ENCODE results near the gene ABHD8. TPM values are rescaled to one million over a fixed set of nuclear protein-coding genes. Genes with fewer than 3 reads are reported as not detected.
A peak's percentile ranks its signal among the peaks of the same experiment; 100 is the strongest.
"Not testable (repeated sequence)": the region's sequence is repeated elsewhere in the genome, so short reads cannot be mapped to it uniquely, and the experiment has no call there.

ABHD8 gene
- total RNA-seq, 2 donors from 2014 or later: 6.5 to 6.8 TPM

GRCh38 chr19:17289489-17289888 is 13.7 kb downstream of the ABHD8 start:
- no peaks in the 10 kb centered on the region for H3K36me3 Mint-ChIP-seq
- H3K4me1 Mint-ChIP-seq (ENCODE audit: low read depth in 2 of 2): peaks cover 0 to 4% of the 10 kb centered on the region in 2 donors
- H3K27ac Mint-ChIP-seq: no peak overlapping the region
- DNase-seq (ENCODE audit: low spot score) (no peak), ATAC-seq (peak; percentile 36 to 59)
- H3K27me3 Mint-ChIP-seq: no peaks in the 10 kb centered on the region
- H3K9me3 Mint-ChIP-seq: no peaks in the 10 kb centered on the region
- H3K4me3 Mint-ChIP-seq: no peak overlapping the region

GRCh38 chr19:17286752-17287151 is 16.5 kb downstream of the ABHD8 start:
- DNase-seq (ENCODE audit: low spot score) (no peak), ATAC-seq (no peak)
- Mint-ChIP-seq H3K4me3 (no peak overlapping the region), H3K4me1 (ENCODE audit: low read depth in 2 of 2) (peaks cover 4 to 8% of the 10 kb centered on the region in 2 donors), H3K36me3 (no peaks in the 10 kb centered on the region), H3K27me3 (peaks cover 0 to 2% of the 10 kb centered on the region in 2 donors), H3K27ac (no peak overlapping the region), H3K9me3 (no peaks in the 10 kb centered on the region)

- Mint-ChIP-seq H3K4me3 (no peak overlapping the region), H3K9me3 (no peaks in the 10 kb centered on the region), H3K27ac (no peak overlapping the region), H3K36me3 (no peaks in the 10 kb centered on the region), H3K4me1 (ENCODE audit: low read depth in 2 of 2) (peaks cover 4 to 8% of the 10 kb centered on the region in 2 donors), H3K27me3 (peaks cover 0 to 2% of the 10 kb centered on the region in 2 donors)
- ATAC-seq (no peak), DNase-seq (ENCODE audit: low spot score) (no peak)
Observed at GRCh38 chr19:17286263-17286662, 17.0 kb downstream of the ABHD8 start.

- H3K4me3 Mint-ChIP-seq: no peak overlapping the region
- DNase-seq (ENCODE audit: low spot score) (no peak), ATAC-seq (no peak)
- H3K27me3 Mint-ChIP-seq: peaks cover 0 to 2% of the 10 kb centered on the region in 2 donors
- H3K27ac Mint-ChIP-seq: no peak overlapping the region
- H3K9me3 Mint-ChIP-seq: no peaks in the 10 kb centered on the region
- H3K36me3 Mint-ChIP-seq: no peaks in the 10 kb centered on the region
- peaks cover 4 to 8% of the 10 kb centered on the region in 2 donors for H3K4me1 Mint-ChIP-seq (ENCODE audit: low read depth in 2 of 2)
Observed at GRCh38 chr19:17285415-17286135, 17.6 kb downstream of the ABHD8 start.

- Mint-ChIP-seq H3K27me3 (peaks cover 0 to 2% of the 10 kb centered on the region in 2 donors), H3K4me3 (no peak overlapping the region), H3K36me3 (no peaks in the 10 kb centered on the region), H3K27ac (no peak overlapping the region), H3K9me3 (no peaks in the 10 kb centered on the region), H3K4me1 (ENCODE audit: low read depth in 2 of 2) (peaks cover 4 to 8% of the 10 kb centered on the region in 2 donors)
- ATAC-seq (no peak), DNase-seq (ENCODE audit: low spot score) (no peak)
Observed at GRCh38 chr19:17283504-17283996, 19.7 kb downstream of the ABHD8 start.

GRCh38 chr19:17282488-17283125 is 20.6 kb downstream of the ABHD8 start:
- no peaks in the 10 kb centered on the region for H3K9me3 Mint-ChIP-seq
- peak overlapping the region in 1 of 2 donors; percentile 35 for H3K27ac Mint-ChIP-seq
- no peaks in the 10 kb centered on the region for H3K36me3 Mint-ChIP-seq
- H3K4me1 Mint-ChIP-seq (ENCODE audit: low read depth in 2 of 2): peaks cover 4 to 8% of the 10 kb centered on the region in 2 donors
- H3K27me3 Mint-ChIP-seq: peaks cover 0 to 2% of the 10 kb centered on the region in 2 donors
- ATAC-seq (peak; percentile 89 to 94), DNase-seq (ENCODE audit: low spot score) (peak; percentile 83)
- peak overlapping the region; percentile 89 for H3K4me3 Mint-ChIP-seq

GRCh38 chr19:17281391-17282304 is 21.6 kb downstream of the ABHD8 start, which contains the start of gene ANKLE1:
Gene ANKLE1 (plus strand): TSS chr19:17281901. CDS start chr19:17281921, 20 bp downstream.
- DNase-seq (ENCODE audit: low spot score): no peak
- Mint-ChIP-seq H3K4me1 (ENCODE audit: low read depth in 2 of 2) (peaks cover 4 to 8% of the 10 kb centered on the region in 2 donors), H3K9me3 (no peaks in the 10 kb centered on the region), H3K4me3 (peak within 1 kb of the TSS; percentile 89), H3K27ac (peak within 1 kb of the TSS in 1 of 2 donors; percentile 35), H3K27me3 (peaks cover 0 to 2% of the 10 kb centered on the region in 2 donors), H3K36me3 (no peaks in the 10 kb centered on the region)
- peak; percentile 43 to 64 for ATAC-seq

GRCh38 chr19:17279436-17279835 is 23.8 kb downstream of the ABHD8 start:
- Mint-ChIP-seq H3K4me1 (ENCODE audit: low read depth in 2 of 2) (peaks cover 4 to 8% of the 10 kb centered on the region in 2 donors), H3K27ac (no peak overlapping the region), H3K36me3 (no peaks in the 10 kb centered on the region), H3K4me3 (no peak overlapping the region), H3K9me3 (no peaks in the 10 kb centered on the region), H3K27me3 (peaks cover 0 to 2% of the 10 kb centered on the region in 2 donors)
- no peak for ATAC-seq
- DNase-seq (ENCODE audit: low spot score): no peak

GRCh38 chr19:17275441-17276175 is 27.6 kb downstream of the ABHD8 start:
- no peaks in the 10 kb centered on the region for H3K27me3 Mint-ChIP-seq

GRCh38 chr19:17274892-17275291 is 28.3 kb downstream of the ABHD8 start:
- H3K27me3 Mint-ChIP-seq, H3K4me3 Mint-ChIP-seq: not testable (repeated sequence)

More at GRCh38 chr19:17275441-17276175, 27.6 kb downstream of the ABHD8 start:
- DNase-seq (ENCODE audit: low spot score): no peak
- H3K4me3 Mint-ChIP-seq: no peak overlapping the region
- no peaks in the 10 kb centered on the region for H3K4me1 Mint-ChIP-seq (ENCODE audit: low read depth in 2 of 2)
- no peaks in the 10 kb centered on the region for H3K9me3 Mint-ChIP-seq
- ATAC-seq: no peak
- H3K36me3 Mint-ChIP-seq: no peaks in the 10 kb centered on the region
- H3K27ac Mint-ChIP-seq: no peak overlapping the region

GRCh38 chr19:17268754-17269153 is 34.5 kb downstream of the ABHD8 start:
- no peak for DNase-seq (ENCODE audit: low spot score)
- Mint-ChIP-seq H3K36me3 (no peaks in the 10 kb centered on the region), H3K27me3 (no peaks in the 10 kb centered on the region)

More at GRCh38 chr19:17274892-17275291, 28.3 kb downstream of the ABHD8 start:
- not testable (repeated sequence) for H3K36me3 Mint-ChIP-seq; H3K9me3 Mint-ChIP-seq; ATAC-seq; DNase-seq (ENCODE audit: low spot score); H3K27ac Mint-ChIP-seq; H3K4me1 Mint-ChIP-seq (ENCODE audit: low read depth in 2 of 2)

GRCh38 chr19:17266975-17267788 is 36.0 kb downstream of the ABHD8 start, which contains the start of gene BABAM1:
Gene BABAM1 (plus strand): TSS chr19:17267443. CDS start chr19:17268807, 1,364 bp downstream.
- Mint-ChIP-seq H3K4me3 (peak within 1 kb of the TSS; percentile 72), H3K4me1 (ENCODE audit: low read depth in 2 of 2) (peaks cover 11 to 17% of the 10 kb centered on the region in 2 donors), H3K27me3 (no peaks in the 10 kb centered on the region), H3K27ac (peak within 1 kb of the TSS; percentile 39 to 67), H3K36me3 (no peaks in the 10 kb centered on the region), H3K9me3 (no peaks in the 10 kb centered on the region)
- DNase-seq (ENCODE audit: low spot score): peak; percentile 96
- ATAC-seq: peak; percentile 97 to 98

More at GRCh38 chr19:17268754-17269153, 34.5 kb downstream of the ABHD8 start:
- Mint-ChIP-seq H3K9me3 (no peaks in the 10 kb centered on the region), H3K4me3 (peak overlapping the region; percentile 72), H3K27ac (peak overlapping the region in 1 of 2 donors; percentile 39), H3K4me1 (ENCODE audit: low read depth in 2 of 2) (peaks cover 11 to 15% of the 10 kb centered on the region in 2 donors)
- ATAC-seq: no peak

Measured in natural killer cell treated with Interleukin-12 subunit alpha and Interleukin-12 subunit beta and Interleukin-15 and Interleukin-18, amount 100 ng/mL, for 72 hours (primary cell).